ENCODE measurements around the gene TFF3. TPM values are rescaled to one million over a fixed set of nuclear protein-coding genes. Genes with fewer than 3 reads are reported as not detected.

Gene TFF3
- total and polyA plus RNA-seq, 10 of the 15 experiments (the other 5 are each of a cell fraction or from before 2014, with no cell fraction given): not detected

GRCh38 chr21:42337830-42338728 lies 22.9 kb upstream of the TFF3 start (continued):
- TF ChIP-seq ZNF687 (IDR thresholded peaks at IDR 0.05): no peak
- TF ChIP-seq RBBP5 (conservative IDR thresholded peaks at IDR 0.05): no peak
- TF ChIP-seq BCL3 (IDR thresholded peaks at IDR 0.05; ENCODE audit: borderline replicate concordance, insufficient read depth, low read depth, low read length, poor library complexity, severe bottlenecking): peak; percentile 46
- TF ChIP-seq RFX5 (IDR thresholded peaks at IDR 0.05; ENCODE audit: low read depth, low read length): no peak
- TF ChIP-seq, protein P1, sequence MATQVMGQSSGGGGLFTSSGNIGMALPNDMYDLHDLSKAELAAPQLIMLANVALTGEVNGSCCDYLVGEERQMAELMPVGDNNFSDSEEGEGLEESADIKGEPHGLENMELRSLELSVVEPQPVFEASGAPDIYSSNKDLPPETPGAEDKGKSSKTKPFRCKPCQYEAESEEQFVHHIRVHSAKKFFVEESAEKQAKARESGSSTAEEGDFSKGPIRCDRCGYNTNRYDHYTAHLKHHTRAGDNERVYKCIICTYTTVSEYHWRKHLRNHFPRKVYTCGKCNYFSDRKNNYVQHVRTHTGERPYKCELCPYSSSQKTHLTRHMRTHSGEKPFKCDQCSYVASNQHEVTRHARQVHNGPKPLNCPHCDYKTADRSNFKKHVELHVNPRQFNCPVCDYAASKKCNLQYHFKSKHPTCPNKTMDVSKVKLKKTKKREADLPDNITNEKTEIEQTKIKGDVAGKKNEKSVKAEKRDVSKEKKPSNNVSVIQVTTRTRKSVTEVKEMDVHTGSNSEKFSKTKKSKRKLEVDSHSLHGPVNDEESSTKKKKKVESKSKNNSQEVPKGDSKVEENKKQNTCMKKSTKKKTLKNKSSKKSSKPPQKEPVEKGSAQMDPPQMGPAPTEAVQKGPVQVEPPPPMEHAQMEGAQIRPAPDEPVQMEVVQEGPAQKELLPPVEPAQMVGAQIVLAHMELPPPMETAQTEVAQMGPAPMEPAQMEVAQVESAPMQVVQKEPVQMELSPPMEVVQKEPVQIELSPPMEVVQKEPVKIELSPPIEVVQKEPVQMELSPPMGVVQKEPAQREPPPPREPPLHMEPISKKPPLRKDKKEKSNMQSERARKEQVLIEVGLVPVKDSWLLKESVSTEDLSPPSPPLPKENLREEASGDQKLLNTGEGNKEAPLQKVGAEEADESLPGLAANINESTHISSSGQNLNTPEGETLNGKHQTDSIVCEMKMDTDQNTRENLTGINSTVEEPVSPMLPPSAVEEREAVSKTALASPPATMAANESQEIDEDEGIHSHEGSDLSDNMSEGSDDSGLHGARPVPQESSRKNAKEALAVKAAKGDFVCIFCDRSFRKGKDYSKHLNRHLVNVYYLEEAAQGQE (IDR thresholded peaks at IDR 0.05; ENCODE audit: low read depth, low read length): no peak
- TF ChIP-seq SIX5 (IDR thresholded peaks at IDR 0.05; ENCODE audit: low read depth, low read length, severe bottlenecking): no peak
- no peak for TF ChIP-seq HCFC1 (IDR thresholded peaks at IDR 0.05; ENCODE audit: low read length)
- TF ChIP-seq CEBPZ (IDR thresholded peaks at IDR 0.05; ENCODE audit: low read depth, low read length): no peak
- no peak for TF ChIP-seq BCL11A (IDR thresholded peaks at IDR 0.05; ENCODE audit: low read depth, low read length)
- TF ChIP-seq BMI1 (IDR thresholded peaks at IDR 0.05; ENCODE audit: borderline replicate concordance): no peak
- TF ChIP-seq, protein P2, sequence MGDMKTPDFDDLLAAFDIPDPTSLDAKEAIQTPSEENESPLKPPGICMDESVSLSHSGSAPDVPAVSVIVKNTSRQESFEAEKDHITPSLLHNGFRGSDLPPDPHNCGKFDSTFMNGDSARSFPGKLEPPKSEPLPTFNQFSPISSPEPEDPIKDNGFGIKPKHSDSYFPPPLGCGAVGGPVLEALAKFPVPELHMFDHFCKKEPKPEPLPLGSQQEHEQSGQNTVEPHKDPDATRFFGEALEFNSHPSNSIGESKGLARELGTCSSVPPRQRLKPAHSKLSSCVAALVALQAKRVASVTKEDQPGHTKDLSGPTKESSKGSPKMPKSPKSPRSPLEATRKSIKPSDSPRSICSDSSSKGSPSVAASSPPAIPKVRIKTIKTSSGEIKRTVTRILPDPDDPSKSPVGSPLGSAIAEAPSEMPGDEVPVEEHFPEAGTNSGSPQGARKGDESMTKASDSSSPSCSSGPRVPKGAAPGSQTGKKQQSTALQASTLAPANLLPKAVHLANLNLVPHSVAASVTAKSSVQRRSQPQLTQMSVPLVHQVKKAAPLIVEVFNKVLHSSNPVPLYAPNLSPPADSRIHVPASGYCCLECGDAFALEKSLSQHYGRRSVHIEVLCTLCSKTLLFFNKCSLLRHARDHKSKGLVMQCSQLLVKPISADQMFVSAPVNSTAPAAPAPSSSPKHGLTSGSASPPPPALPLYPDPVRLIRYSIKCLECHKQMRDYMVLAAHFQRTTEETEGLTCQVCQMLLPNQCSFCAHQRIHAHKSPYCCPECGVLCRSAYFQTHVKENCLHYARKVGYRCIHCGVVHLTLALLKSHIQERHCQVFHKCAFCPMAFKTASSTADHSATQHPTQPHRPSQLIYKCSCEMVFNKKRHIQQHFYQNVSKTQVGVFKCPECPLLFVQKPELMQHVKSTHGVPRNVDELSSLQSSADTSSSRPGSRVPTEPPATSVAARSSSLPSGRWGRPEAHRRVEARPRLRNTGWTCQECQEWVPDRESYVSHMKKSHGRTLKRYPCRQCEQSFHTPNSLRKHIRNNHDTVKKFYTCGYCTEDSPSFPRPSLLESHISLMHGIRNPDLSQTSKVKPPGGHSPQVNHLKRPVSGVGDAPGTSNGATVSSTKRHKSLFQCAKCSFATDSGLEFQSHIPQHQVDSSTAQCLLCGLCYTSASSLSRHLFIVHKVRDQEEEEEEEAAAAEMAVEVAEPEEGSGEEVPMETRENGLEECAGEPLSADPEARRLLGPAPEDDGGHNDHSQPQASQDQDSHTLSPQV (IDR thresholded peaks at IDR 0.05): no peak

Data from GM12878 (cell line).